ENCODE results near the gene MYH6.

The MYH6 gene

GRCh38 chr14:23365036-23365731 lies 42.9 kb downstream of the MYH6 start, which contains the start of gene EFS:
EFS (minus strand) TSS chr14:23365172; CDS start chr14:23365025, 147 bp downstream.
- Histone ChIP-seq H3K4me2 (ENCODE audit: low read length) (no peak within 1 kb of the TSS), H2AFZ (ENCODE audit: low read length) (no peak within 1 kb of the TSS), H3K27me3 (ENCODE audit: insufficient read depth, low read length) (peaks cover 3% of the 10 kb centered on the region; the same call in 1 of the 2 replicates), H3K79me2 (ENCODE audit: insufficient read depth, low read length) (no peaks in the 10 kb centered on the region), H4K20me1 (ENCODE audit: insufficient read depth, low read length) (no peaks in the 10 kb centered on the region), H3K9me2 (ENCODE audit: low read depth, low read length) (no peaks in the 10 kb centered on the region), H3K9me3 (ENCODE audit: low read length) (no peaks in the 10 kb centered on the region), H3K4me3 (ENCODE audit: low read depth, low read length, poor library complexity, severe bottlenecking) (no peak within 1 kb of the TSS), H3K27ac (ENCODE audit: low read depth, low read length, poor library complexity, severe bottlenecking) (no peak within 1 kb of the TSS), H3K9ac (ENCODE audit: low read length) (no peak within 1 kb of the TSS), H3F3A (ENCODE audit: insufficient read depth, low read length) (no peaks in the 10 kb centered on the region), H3K4me1 (ENCODE audit: insufficient read depth, low read length, severe bottlenecking) (no peaks in the 10 kb centered on the region), H3K36me3 (ENCODE audit: insufficient read depth, low read length) (no peaks in the 10 kb centered on the region)
- TF ChIP-seq CTCF (IDR thresholded peaks at IDR 0.05; ENCODE audit: low read length), result no peak
- TF ChIP-seq EZH2 (IDR thresholded peaks at IDR 0.05; ENCODE audit: borderline replicate concordance, low read length), result no peak

- H3K27me3 ChIP-seq (ENCODE audit: insufficient read depth, low read length), result peaks cover 5% of the 10 kb centered on the region; the same call in 1 of the 2 replicates
- H3K9me3 ChIP-seq (ENCODE audit: low read length), result no peaks in the 10 kb centered on the region
- no peaks in the 10 kb centered on the region for H3K4me1 ChIP-seq (ENCODE audit: insufficient read depth, low read length, severe bottlenecking)
- H3K4me3 ChIP-seq (ENCODE audit: low read depth, low read length, poor library complexity, severe bottlenecking), result no peak overlapping the region
- no peaks in the 10 kb centered on the region for H3K79me2 ChIP-seq (ENCODE audit: insufficient read depth, low read length)
- no peak overlapping the region for H3K27ac ChIP-seq (ENCODE audit: low read depth, low read length, poor library complexity, severe bottlenecking)
- no peak overlapping the region for H2AFZ ChIP-seq (ENCODE audit: low read length)
- H3K9me2 ChIP-seq (ENCODE audit: low read depth, low read length), result no peaks in the 10 kb centered on the region
- H3K4me2 ChIP-seq (ENCODE audit: low read length), result no peak overlapping the region
- no peaks in the 10 kb centered on the region for H4K20me1 ChIP-seq (ENCODE audit: insufficient read depth, low read length)
- TF ChIP-seq CTCF (IDR thresholded peaks at IDR 0.05; ENCODE audit: low read length) (no peak), EZH2 (IDR thresholded peaks at IDR 0.05; ENCODE audit: borderline replicate concordance, low read length) (no peak)
- H3F3A ChIP-seq (ENCODE audit: insufficient read depth, low read length), result no peaks in the 10 kb centered on the region
- H3K36me3 ChIP-seq (ENCODE audit: insufficient read depth, low read length), result no peaks in the 10 kb centered on the region
- no peak overlapping the region for H3K9ac ChIP-seq (ENCODE audit: low read length)
Measured at GRCh38 chr14:23364164-23365035, 43.7 kb downstream of the MYH6 start.

GRCh38 chr14:23362200-23362599 lies 45.9 kb downstream of the MYH6 start:
- Histone ChIP-seq H3K27ac (ENCODE audit: low read depth, low read length, poor library complexity, severe bottlenecking) (no peak overlapping the region), H3K9me2 (ENCODE audit: low read depth, low read length) (no peaks in the 10 kb centered on the region), H3K27me3 (ENCODE audit: insufficient read depth, low read length) (peaks cover 5% of the 10 kb centered on the region; the same call in 1 of the 2 replicates), H3K36me3 (ENCODE audit: insufficient read depth, low read length) (no peaks in the 10 kb centered on the region), H2AFZ (ENCODE audit: low read length) (no peak overlapping the region), H3K9me3 (ENCODE audit: low read length) (no peaks in the 10 kb centered on the region), H4K20me1 (ENCODE audit: insufficient read depth, low read length) (no peaks in the 10 kb centered on the region), H3K4me2 (ENCODE audit: low read length) (no peak overlapping the region), H3K4me1 (ENCODE audit: insufficient read depth, low read length, severe bottlenecking) (no peaks in the 10 kb centered on the region), H3F3A (ENCODE audit: insufficient read depth, low read length) (no peaks in the 10 kb centered on the region), H3K79me2 (ENCODE audit: insufficient read depth, low read length) (no peaks in the 10 kb centered on the region), H3K4me3 (ENCODE audit: low read depth, low read length, poor library complexity, severe bottlenecking) (no peak overlapping the region), H3K9ac (ENCODE audit: low read length) (no peak overlapping the region)
- TF ChIP-seq EZH2 (IDR thresholded peaks at IDR 0.05; ENCODE audit: borderline replicate concordance, low read length) (no peak), CTCF (IDR thresholded peaks at IDR 0.05; ENCODE audit: low read length) (no peak)
